B cell (primary cell): ENCODE data around the gene LEPR. TPM values are rescaled to one million over a fixed set of nuclear protein-coding genes. Genes with fewer than 3 reads are reported as not detected.

ENCODE experiments used
- ATAC-seq: fragments of 200-7000 bp; cut with Tn5 transposase; one replicate; pipeline ENCODE4 v1.10.0; 2021; ENCODE audit warnings: low read depth, mild to moderate bottlenecking, moderate number of reproducible peaks, moderate library complexity
- CTCF ChIA-PET: fragments of 350-600 bp; sonication (Branson Sonifier 250); formaldehyde crosslinking; loops from one replicate; lab custom pipeline; 2021; ENCODE audit warnings: antibody characterized with exemption, inconsistent platforms; lab: Charles Lee
- POLR2A ChIA-PET: fragments of 350-600 bp; sonication (Branson Sonifier 250); formaldehyde crosslinking; loops from one replicate; lab custom pipeline; 2021; ENCODE audit warnings: antibody characterized with exemption; lab: Charles Lee
- DNase-seq: peaks from one replicate; pipeline ENCODE4 v3.0.0; 2013
- H2AFZ ChIP-seq: 2 replicates; pipeline ENCODE4 v1.6.1; 2012; ENCODE audit warnings: mild to moderate bottlenecking, low read depth, low read length; ENCODE audit not compliant: insufficient read depth, poor library complexity, severe bottlenecking
- H3K27ac ChIP-seq, 2 donors: 1 replicate in 1 of 2; 2 replicates in 1 of 2; pipeline ENCODE4 v1.5.1; 2012 to 2013; ENCODE audit warnings: low read length in 2 of 2, mild to moderate bottlenecking in 2 of 2, moderate library complexity in 1 of 2
- H3K27me3 ChIP-seq, 4 experiments: fragments of 200-600 bp in 1 of 4; sonication (generic) in 1 of 4; replicated peaks in 1 of 4; 1 replicate in 2 of 4; 2 replicates in 2 of 4; pipeline versions ENCODE4 v1.6.1 to v1.7.0; 2013 to 2016; ENCODE audit warnings: low read length in 3 of 4, mild to moderate bottlenecking in 2 of 4, mixed read lengths in 1 of 4, moderate library complexity in 1 of 4; ENCODE audit not compliant: insufficient read depth in 4 of 4, control insufficient read depth in 3 of 4; ENCODE audit errors: control extremely low read depth in 1 of 4
- H3K36me3 ChIP-seq, 2 experiments: replicated peaks in 1 of 2; 1 replicate in 1 of 2; 2 replicates in 1 of 2; pipeline versions ENCODE4 v1.6.1 to v1.7.1; 2013; ENCODE audit warnings: low read length in 1 of 2; ENCODE audit not compliant: insufficient read depth in 2 of 2, control insufficient read depth in 1 of 2; ENCODE audit errors: control extremely low read depth in 1 of 2, extremely low read depth in 1 of 2
- H3K4me1 ChIP-seq, 2 donors: fragments of 200-600 bp in 1 of 2; sonication (generic) in 1 of 2; 1 replicate in 1 of 2; 2 replicates in 1 of 2; pipeline versions ENCODE4 v1.5.1 to v1.6.1; 2013 to 2017; ENCODE audit warnings: low read length in 2 of 2; ENCODE audit not compliant: control insufficient read depth in 2 of 2, insufficient read depth in 2 of 2
- H3K4me2 ChIP-seq: replicated peaks from 2 replicates; pipeline ENCODE3; 2012; ENCODE audit warnings: mild to moderate bottlenecking, low read depth, low read length; ENCODE audit not compliant: poor library complexity, severe bottlenecking
- H3K4me3 ChIP-seq, 5 experiments: fragments of 200-600 bp in 1 of 5; sonication (generic) in 1 of 5; 1 replicate in 3 of 5; 2 replicates in 2 of 5; pipeline versions ENCODE4 v1.5.1 to v1.7.0; 2011 to 2016; ENCODE audit warnings: low read length in 4 of 5, mild to moderate bottlenecking in 4 of 5, low read depth in 2 of 5, control low read depth in 1 of 5, moderate library complexity in 1 of 5; ENCODE audit not compliant: insufficient read depth in 1 of 5; ENCODE audit errors: control extremely low read depth in 1 of 5, extremely low read depth in 1 of 5
- H3K79me2 ChIP-seq: fragments of 200-600 bp; sonication (generic); one replicate; pipeline ENCODE4 v1.6.0; 2016; ENCODE audit warnings: low read length; ENCODE audit not compliant: control insufficient read depth, insufficient read depth
- H3K9ac ChIP-seq: fragments of 200-600 bp; sonication (generic); 2 replicates; pipeline ENCODE4 v1.6.1; 2017; ENCODE audit warnings: mild to moderate bottlenecking, low read length, moderate library complexity
- H3K9me3 ChIP-seq, 3 donors: one replicate each; pipeline versions ENCODE4 v1.6.1 to v1.7.1; 2013; ENCODE audit warnings: low read length in 2 of 3; ENCODE audit not compliant: control insufficient read depth in 2 of 3, insufficient read depth in 1 of 3; ENCODE audit errors: control extremely low read depth in 1 of 3
- H4K20me1 ChIP-seq: 2 replicates; pipeline ENCODE4 v1.6.0; 2012; ENCODE audit warnings: mild to moderate bottlenecking, low read length; ENCODE audit not compliant: insufficient read depth, control insufficient read depth, poor library complexity, severe bottlenecking
- H3K27ac Mint-ChIP-seq: one replicate; pipeline ENCODE4 v1.8.0; 2021; ENCODE audit warnings: mixed read lengths
- H3K27me3 Mint-ChIP-seq: one replicate; pipeline ENCODE4 v1.8.0; 2021; ENCODE audit warnings: mixed read lengths
- H3K4me1 Mint-ChIP-seq: one replicate; pipeline ENCODE4 v1.8.0; 2021; ENCODE audit warnings: mixed read lengths
- H3K4me3 Mint-ChIP-seq: one replicate; pipeline ENCODE4 v1.8.0; 2021; ENCODE audit warnings: mixed read lengths
- H3K9me3 Mint-ChIP-seq: one replicate; pipeline ENCODE4 v1.8.0; 2022; ENCODE audit warnings: mixed read lengths; ENCODE audit not compliant: insufficient read depth
- CTCF ChIP-seq: fragments of 200-600 bp; IDR thresholded peaks from one replicate; pipeline ENCODE4 v1.8.0; 2022; ENCODE audit warnings: antibody characterized with exemption, mild to moderate bottlenecking
- EZH2 ChIP-seq: IDR thresholded peaks from 2 replicates; pipeline ENCODE4 v1.6.1; 2012; ENCODE audit warnings: borderline replicate concordance, low read depth, mild to moderate bottlenecking, moderate library complexity, low read length; ENCODE audit not compliant: insufficient read depth, poor library complexity, severe bottlenecking
- WGBS: methylation state at CpG from one replicate; pipeline ENCODE4 v1.1.5; 2013; ENCODE audit warnings: missing lambda C conversion rate; ENCODE audit not compliant: insufficient coverage; 5-methylcytosine and 5-hydroxymethylcytosine counted together
- intact Hi-C: fragments of 100-400 bp; cut with micrococcal nuclease; formaldehyde crosslinking; loops from one replicate; pipeline ENCODE4 v1.10.0; 2022
- polyA plus RNA-seq: library from polyadenylated mRNA; depleted of rRNA; stranded (reverse); fragments of >200 nt; gene quantifications from 2 replicates; pipeline ENCODE4 v1.2.3, GENCODE V29; 2012
- total RNA-seq, 2 donors: library from RNA; stranded (reverse); fragments of 120-200 nt in 1 of 2; gene quantifications; 1 replicate in 1 of 2; 2 replicates in 1 of 2; pipeline versions ENCODE4 v1.2.3 to v1.2.4, GENCODE V29; 2013 to 2022

The LEPR gene
- total and polyA plus RNA-seq, 2 donors (not counting 1 experiment from before 2014, with no cell fraction given) = 0.19 to 0.30 TPM

- CTCF ChIA-PET = no interaction called here
- Mint-ChIP-seq H3K27me3 (no peaks in the 10 kb centered on the region), H3K27ac (no peak overlapping the region), H3K4me3 (no peak overlapping the region), H3K9me3 (no peaks in the 10 kb centered on the region), H3K4me1 (no peaks in the 10 kb centered on the region)
- no peak overlapping the region for H3K4me2 ChIP-seq
- no peak for DNase-seq
- no peak overlapping the region for H3K27ac ChIP-seq
- H3K4me3 ChIP-seq = no peak overlapping the region
- no peak for TF ChIP-seq CTCF
- no peak for TF ChIP-seq EZH2
- peaks cover 3 to 7% of the 10 kb centered on the region in 2 experiments for H3K36me3 ChIP-seq
- H3K4me1 ChIP-seq = no peaks in the 10 kb centered on the region
- no CpG with 5 or more reads among the region's 2 CpGs for WGBS
- no peak for ATAC-seq
- no peaks in the 10 kb centered on the region for H4K20me1 ChIP-seq
- no peak overlapping the region for H2AFZ ChIP-seq
- no peaks in the 10 kb centered on the region for H3K9me3 ChIP-seq
- intact Hi-C loops = no loop called here
- no peak overlapping the region for H3K9ac ChIP-seq
- H3K27me3 ChIP-seq = no peaks in the 10 kb centered on the region
- POLR2A ChIA-PET = no interaction called here
- H3K79me2 ChIP-seq = no peaks in the 10 kb centered on the region
Observed at GRCh38 chr1:65435987-65436386, 15.5 kb downstream of the LEPR start.

- H3K27me3 Mint-ChIP-seq = no peaks in the 10 kb centered on the region
- no peak overlapping the region for H3K4me3 Mint-ChIP-seq
- no peak for TF ChIP-seq CTCF
- TF ChIP-seq EZH2 = no peak
- Histone ChIP-seq H3K4me3 (no peak overlapping the region), H2AFZ (no peak overlapping the region), H3K4me2 (no peak overlapping the region), H3K36me3 (peaks cover 0 to 3% of the 10 kb centered on the region in 2 experiments), H3K27me3 (no peaks in the 10 kb centered on the region), H3K4me1 (no peaks in the 10 kb centered on the region), H3K9ac (no peak overlapping the region), H3K9me3 (no peaks in the 10 kb centered on the region), H4K20me1 (no peaks in the 10 kb centered on the region), H3K27ac (no peak overlapping the region), H3K79me2 (no peaks in the 10 kb centered on the region)
- POLR2A ChIA-PET = no interaction called here
- WGBS = 93% methylated on average over 5 of the region's 7 CpGs
- ATAC-seq (no peak), DNase-seq (no peak)
- CTCF ChIA-PET = no interaction called here
- H3K27ac Mint-ChIP-seq = no peak overlapping the region
- intact Hi-C loops = no loop called here
- H3K4me1 Mint-ChIP-seq = no peaks in the 10 kb centered on the region
- H3K9me3 Mint-ChIP-seq = no peaks in the 10 kb centered on the region
Observed at GRCh38 chr1:65437616-65438015, 17.1 kb downstream of the LEPR start.
